A673 (cell line): ENCODE results near the gene NXPH2.

Experiments used
- EZH2 ChIP-seq: fragments of 200-600 bp; sonication (generic); IDR thresholded peaks from 2 replicates; pipeline ENCODE4 v1.6.1; 2017; ENCODE audit warnings: borderline replicate concordance, low read depth, mild to moderate bottlenecking, mixed read lengths, antibody characterized with exemption, low read length; ENCODE audit not compliant: poor library complexity, severe bottlenecking
- TF ChIP-seq, protein P1 (sequence below): fragments of 300-800, 200-600 bp; sonication (generic); conservative IDR thresholded peaks from 2 replicates; pipeline ENCODE4 v1.5.1; 2017; ENCODE audit warnings: low read depth, mild to moderate bottlenecking, antibody characterized with exemption, low read length, moderate library complexity, mixed read lengths

GRCh38 chr2:138718405-138718804 is 61.8 kb downstream of the NXPH2 start:
- TF ChIP-seq, protein P1, sequence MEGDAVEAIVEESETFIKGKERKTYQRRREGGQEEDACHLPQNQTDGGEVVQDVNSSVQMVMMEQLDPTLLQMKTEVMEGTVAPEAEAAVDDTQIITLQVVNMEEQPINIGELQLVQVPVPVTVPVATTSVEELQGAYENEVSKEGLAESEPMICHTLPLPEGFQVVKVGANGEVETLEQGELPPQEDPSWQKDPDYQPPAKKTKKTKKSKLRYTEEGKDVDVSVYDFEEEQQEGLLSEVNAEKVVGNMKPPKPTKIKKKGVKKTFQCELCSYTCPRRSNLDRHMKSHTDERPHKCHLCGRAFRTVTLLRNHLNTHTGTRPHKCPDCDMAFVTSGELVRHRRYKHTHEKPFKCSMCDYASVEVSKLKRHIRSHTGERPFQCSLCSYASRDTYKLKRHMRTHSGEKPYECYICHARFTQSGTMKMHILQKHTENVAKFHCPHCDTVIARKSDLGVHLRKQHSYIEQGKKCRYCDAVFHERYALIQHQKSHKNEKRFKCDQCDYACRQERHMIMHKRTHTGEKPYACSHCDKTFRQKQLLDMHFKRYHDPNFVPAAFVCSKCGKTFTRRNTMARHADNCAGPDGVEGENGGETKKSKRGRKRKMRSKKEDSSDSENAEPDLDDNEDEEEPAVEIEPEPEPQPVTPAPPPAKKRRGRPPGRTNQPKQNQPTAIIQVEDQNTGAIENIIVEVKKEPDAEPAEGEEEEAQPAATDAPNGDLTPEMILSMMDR, result no peak
- TF ChIP-seq EZH2, result no peak
